HG02970 (cell line): ENCODE data around the gene SLC8A2.

Experiments
- ATAC-seq: cut with Tn5 transposase; IDR thresholded peaks from one replicate; pipeline ENCODE4 v1.9.1; 2021; ENCODE audit warnings: mild to moderate bottlenecking, moderate library complexity, moderate number of reproducible peaks; ENCODE audit not compliant: unreplicated experiment, low FRiP score

Gene SLC8A2

DNA sequence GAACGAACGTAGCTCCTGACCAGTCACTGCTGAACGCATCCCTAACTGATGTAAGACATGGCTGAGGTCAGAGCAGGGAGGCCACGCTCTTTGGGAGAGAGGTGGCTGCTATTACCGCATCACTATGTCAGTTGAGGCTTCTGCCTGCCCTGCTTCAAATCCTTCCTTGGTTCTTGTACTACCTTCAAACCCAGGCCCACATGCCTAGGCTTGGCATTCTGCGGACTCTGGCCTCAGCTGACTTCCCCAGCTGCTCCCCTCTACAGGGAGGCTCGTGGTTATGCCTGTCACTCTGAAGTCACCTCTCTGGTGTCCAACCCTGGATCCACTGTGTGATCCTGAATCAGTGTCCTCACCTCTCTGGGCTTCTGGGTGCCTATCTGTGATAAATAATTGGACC lies 37.6 kb downstream of the SLC8A2 start:
- no peak for ATAC-seq

DNA sequence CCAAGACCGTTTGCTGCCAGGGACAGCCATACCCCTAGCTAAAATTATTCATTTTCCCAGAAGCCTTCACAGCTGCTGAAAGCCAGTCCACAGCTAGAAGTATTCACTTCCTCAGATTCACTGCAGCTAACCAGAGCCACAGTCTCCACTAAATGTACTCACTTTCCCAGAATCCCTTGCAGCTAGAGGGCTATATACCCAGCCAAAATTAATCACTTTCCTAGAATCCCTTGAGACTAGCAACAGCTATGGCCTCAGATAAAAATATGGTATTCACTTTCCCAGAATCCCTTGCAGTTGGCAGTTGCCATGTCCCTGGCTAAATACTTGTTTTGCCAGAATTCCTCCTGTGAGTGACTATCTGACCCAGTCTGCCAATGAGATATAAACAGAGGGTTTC lies 38.6 kb downstream of the SLC8A2 start:
- ATAC-seq: no peak

DNA sequence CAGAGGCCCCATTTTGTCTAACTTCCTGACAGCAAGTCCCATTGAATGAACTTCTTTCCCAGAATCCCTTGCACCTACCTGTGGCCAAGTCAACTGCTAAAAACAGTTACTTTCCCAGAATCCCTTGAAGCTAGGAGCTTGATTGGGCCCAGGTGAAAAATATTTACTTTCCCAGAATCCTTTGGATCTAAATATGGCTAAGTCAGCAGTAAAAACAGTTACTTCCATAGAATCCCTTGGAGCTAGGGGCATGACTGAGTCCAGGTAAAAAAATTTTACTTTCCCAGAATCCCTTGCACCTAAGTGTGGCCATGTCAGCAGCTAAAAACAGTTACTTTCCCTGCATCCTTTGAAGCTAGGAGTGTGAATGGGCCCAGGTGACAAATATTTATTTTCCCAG lies 39.2 kb downstream of the SLC8A2 start:
- no peak for ATAC-seq

DNA sequence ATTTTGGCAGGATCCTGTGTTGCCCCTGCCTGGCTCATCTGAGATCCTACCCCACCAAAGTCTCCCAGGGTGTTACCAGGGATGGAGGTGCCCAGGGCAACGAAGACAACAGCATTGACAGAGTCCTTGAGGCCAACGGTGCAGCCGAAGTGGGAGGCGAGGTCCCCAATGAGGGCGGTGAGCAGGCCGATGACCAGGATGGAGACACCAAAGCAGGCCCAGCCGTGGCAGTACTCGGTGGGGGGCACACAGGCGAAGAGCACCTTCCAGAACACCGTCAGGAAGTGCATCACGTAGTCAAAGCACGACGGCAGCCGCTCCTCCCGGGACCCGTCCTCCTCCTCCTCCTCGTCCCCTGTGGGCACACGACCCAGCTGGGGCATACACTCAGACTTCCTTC lies 39.6 kb downstream of the SLC8A2 start:
- ATAC-seq: no peak

DNA sequence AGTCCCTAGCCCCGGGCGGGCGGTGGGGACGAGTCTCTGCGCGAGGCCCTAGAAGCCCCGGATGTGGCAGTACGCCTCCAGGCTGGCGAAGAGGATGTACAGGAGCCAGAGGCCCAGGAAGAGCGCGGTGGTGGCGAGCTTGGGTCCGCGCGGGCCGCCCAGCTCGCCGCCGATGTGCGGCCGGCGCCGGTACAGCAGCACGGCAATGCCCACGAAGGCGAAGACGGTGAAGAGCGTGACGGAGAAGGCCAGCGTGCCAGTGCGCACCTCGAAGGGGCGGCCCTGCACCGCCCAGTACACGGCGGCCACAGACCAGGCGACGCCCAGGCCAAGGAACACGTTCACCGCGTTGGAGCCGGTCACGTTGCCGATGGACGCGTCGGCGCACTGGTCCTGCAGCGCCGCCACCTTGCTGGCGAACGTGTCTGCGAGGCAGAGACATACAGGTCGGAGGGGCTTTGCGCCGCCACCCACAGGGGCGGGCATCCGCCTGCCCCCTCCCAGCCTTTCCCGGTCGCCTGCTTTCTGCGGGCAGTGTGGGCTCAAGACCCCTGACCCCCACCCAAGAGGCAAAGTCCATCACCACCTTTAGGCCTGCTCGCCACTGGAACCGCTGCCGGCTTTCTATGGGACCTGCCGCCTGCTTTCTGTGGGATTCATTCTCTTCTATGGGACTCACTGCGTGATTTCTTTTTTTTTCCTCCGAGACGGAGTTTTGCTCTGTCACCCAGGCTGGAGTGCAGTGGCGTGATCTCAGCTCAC lies 41.5 kb downstream of the SLC8A2 start:
- ATAC-seq: no peak

DNA sequence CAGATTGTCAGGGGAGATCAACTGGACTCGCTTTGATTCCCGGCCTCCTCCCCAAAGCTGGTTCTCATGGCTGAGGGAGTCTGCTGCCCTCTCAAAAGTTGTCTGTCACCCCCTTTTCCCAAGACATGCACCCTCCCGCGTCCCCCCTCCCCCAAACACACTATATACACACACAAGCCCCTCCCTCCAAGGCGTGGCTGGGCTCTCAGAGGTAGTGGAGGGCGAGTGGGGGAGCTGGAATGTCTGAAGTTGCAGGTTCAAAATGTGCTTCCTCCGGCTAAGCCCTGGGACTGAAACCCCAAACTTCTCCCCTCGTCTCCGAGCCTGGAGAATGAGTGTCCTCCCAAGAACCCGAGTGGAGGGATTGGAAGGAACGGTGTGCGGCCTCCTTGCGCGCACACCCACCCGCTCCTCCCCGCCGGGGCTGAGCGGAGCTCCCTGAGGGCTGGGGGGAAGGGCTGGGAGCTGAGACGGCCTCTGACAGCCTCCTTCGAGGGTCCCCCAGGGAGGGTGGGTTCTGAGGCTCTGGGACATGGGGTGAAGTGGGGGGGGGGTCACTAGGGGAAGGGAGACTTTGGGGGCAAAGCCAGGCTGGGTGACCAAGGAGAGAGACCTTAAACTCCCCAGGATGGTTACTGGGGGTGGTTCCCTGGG lies 42.4 kb downstream of the SLC8A2 start:
- ATAC-seq: no peak

DNA sequence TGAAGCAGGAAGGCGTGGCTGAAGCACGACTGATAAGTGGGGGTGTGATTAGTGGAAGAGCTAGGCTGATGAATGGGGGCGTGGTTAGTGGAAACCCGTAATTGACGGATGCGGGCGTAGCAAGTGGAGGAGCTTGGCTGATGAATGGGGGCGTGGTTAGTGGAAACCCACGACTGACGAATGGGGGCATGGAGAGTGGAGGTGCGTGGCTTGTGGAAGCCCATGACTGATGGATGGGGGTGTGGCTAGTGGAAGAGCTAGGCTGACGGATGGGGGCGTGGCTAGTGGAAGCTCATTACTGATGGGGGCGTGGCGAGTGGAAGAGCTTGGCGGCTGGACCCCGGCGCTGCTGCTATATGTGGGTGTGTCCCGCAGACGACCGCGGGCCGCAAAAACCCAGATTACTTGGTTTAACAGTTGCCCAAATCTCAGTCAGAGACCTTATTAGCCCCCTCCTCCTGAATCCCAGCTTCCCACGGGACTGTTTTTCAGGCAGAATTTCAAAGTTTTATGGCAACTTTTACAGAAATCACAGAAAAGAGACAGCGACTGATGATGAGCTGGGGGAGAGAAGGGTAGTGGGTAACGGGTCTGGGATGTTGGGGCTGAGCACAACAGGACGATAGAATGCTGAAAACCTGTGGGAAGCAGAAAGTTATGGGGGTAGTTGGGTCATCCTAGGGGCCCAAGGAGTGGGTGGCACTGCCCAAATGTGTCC lies 43.4 kb downstream of the SLC8A2 start:
- ATAC-seq: no peak

DNA sequence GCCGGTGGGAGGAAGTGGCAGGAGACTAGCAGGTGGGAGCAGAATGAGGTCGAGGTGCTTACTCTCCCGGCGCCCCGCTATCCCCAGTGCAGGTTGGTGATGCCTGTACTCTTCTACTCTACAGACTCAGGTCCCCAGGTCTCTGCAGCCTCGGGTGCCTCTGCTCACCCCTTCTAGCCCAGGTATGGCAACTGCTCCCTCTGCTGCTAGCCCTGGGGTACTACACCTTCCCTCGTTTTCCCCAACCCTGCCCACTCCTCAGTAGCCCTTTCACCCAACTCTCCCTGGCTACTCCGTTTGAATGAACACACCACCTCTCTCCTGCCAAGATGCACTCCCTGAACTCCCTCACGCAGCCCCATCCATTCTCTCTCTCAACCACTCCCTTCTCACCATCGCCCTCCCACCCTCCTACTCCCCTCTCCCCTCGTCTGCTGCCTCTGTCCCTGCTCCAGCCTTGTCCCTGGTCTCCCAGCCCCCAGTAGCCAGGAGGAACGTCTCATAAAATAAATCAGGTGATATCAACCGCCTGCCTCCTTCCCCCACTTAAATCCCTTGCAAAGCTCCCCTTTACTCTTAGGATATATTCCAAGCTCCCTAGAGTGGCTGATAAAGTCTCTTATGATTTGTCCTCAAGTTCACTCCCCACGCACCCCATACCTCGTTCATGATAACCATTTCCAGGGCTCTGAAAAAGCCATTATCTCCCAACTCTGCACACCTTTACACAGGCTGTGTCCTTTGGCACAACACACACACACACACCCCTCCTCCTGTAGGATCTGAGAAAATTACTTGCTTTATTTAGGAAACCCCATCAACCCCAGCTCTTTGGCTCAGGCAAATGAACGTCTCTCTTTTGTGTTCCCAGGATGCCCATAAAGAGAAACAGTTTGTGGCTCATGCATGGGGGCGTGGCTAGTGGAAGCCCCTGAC lies 44.2 kb downstream of the SLC8A2 start:
- no peak for ATAC-seq

DNA sequence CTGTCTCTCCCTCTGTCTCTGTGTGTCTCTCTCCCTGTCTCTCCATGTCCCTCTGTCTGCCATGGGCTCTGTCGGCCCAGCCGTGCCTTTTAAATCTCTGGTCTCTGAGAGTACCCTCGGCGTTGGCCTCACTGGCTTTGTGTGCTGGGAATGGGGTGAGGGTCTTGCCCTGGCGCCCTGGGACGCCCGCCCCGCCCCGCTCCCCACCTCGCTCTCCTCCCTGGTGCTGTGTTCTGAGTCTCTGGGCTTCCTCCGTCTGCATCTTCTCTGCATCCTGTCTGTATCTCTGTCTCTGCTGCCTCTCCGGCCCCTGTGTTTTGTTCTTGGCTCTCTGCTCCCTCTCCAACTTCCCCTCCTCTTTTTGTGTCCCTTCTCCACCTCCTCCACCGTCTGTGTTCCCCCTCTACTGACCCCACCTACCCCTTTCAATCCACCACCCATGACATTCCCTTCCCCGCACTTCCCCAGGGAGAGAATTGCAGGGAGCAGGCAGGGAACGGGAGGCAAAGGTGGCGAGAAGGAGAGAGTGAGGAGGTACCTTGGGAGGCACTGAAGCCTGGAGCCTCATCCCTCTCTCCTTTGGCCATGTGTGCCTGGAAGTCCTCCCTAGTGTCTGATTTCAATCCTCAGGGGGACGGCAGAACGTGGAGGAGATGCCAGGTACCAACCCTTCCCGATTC lies 48.4 kb downstream of the SLC8A2 start:
- no peak for ATAC-seq

DNA sequence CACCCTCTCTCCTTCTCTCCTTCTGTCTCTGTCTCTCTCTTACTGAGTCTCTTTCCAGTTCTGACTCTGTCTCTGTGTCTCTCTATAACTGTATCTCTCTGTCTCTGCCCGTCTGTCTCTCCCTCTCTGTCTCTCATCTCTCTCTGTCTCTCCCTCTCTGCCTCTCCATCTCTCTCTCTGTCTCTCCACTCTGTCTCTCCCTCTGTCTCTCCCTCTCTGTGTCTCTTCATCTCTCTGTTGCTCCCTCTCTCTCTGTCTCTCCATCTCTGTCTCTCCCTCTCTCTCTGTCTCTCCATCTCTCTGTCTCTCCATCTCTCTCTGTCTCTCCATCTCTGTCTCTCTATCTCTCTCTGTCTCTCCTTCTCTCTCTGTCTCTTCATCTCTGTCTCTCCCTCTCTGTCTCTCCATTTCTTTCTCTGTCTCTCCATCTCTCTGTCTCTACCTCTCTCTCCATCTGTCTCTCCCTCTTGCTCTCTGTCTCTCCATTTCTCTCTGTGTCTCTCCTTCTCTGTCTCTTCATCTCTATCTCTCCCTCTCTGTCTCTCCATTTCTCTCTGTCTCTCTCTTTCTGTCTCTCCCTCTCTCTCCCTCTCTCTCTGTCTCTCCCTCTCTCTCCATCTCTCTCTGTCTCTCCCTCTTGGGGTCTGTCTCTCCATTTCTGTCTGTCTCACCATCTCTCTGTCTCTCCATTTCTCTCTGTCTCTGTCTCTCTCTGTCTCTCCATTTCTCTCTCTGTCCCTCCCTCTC lies 49.1 kb downstream of the SLC8A2 start:
- no peak for ATAC-seq

DNA sequence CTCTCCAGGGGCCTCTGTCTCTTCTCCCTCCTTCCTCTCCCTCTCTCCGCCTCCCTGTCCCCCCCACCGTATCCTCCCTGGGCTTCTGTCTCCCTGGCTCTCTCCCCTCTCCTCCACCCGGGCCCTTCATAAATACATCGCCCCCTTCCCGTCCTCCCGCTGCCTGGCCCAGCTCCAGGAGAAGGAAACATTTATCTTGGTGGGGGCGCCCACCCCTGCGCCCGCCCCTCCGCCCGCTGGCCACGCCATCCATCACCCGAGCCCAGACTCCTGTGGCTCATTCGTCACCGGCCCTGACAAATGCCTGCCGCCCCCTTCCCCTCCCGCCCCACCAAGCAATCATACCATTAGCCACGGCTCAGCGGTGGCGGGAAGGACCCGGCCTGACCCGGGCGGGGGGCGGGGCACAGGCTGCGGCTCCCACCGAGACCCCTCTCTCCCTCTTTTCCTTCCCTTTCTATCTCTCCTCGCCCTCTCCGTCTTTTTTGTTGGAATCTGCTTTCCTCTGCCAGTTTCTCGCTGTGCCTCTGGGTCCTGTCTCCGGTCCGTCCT lies 49.8 kb downstream of the SLC8A2 start:
- ATAC-seq: no peak

DNA sequence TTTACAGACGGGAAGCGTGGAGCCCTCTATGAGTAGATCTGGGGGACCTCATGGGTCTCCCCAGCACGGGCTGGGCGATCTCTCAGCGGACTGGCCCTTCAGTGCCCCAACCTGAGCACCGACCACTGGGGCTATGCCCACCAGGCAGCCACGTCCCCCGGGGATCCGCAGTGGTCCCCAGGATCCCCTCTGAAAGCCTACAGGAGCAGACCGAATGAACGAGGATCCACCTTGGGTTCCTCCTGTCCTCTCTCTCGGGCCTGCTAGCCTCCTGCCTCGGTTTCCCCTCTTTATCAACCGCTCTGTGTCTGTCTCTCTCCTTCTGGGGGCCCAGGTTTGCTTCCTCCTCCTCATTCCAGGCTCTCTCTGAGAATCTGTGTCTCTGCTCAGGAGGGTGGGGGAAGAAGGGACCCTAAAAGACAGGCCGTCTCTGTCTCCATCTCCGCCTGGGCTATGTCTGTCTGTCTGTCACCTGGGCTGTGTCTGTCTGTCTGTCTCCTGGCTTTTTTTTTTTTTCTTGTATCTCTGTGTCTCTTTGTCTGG lies 50.4 kb downstream of the SLC8A2 start:
- no peak for ATAC-seq

DNA sequence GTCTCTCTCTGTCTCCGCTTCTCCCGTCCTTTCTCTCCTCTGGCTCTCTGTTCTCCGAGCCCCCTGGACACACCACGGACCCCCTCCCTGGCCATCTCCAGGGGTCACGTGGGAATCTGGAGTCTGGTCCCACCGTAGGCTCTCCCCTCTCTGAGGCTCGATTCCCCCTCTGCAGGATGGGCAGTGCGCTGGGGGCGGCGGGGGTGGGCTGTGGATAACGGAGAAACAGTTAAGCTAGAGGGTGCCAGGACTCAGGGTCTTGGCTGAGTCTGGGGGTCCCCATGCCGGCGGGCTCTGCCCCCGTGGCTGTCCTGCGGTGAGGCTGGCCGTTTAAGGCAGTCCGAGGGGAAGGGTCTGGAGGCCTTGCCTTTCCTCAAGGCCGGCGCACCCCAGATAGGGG lies 51.9 kb downstream of the SLC8A2 start:
- ATAC-seq: no peak

DNA sequence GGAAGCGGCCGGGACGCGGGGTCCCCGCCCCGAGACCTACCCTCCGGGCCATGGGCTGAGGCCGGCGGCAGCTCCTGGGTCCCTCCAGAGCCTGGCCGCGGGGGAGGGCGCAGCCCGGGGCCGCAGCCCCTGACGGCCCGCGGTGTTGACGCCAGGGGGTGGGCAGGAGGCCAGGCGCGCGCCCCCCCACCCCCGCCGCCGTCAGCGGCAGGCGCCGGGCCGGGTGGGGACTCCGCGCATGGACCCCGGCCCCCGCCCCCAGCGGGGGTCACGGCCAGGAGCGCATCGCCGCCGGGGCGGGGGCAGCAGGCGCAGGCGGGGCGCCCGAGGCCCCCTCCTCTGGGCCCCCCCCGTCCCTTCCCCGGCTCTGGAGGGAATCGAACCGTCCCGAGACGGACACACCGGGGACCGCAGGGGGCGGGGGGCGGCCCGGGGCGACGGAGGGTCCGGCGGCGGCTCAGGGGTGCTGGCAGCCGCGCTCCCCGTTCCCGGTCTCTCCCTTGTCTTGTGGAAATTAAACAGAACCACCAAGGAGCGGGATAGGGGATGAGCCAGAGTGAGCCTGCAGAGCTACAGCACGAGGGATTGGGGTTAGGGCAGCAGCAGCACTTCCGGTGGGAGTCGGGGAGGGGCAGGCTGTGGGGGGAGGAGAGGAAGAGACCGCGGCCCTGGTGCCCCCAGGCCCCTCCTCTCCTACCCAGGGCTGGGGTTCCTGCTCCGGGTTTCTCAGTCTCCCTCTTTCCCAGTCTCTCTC lies 52.5 kb downstream of the SLC8A2 start, which contains the start of gene MEIS3:
Gene MEIS3 (minus strand): TSS at position 498 of the 754 bp plus-strand sequence. CDS start 446 bp downstream, at position 52.
- no peak for ATAC-seq

DNA sequence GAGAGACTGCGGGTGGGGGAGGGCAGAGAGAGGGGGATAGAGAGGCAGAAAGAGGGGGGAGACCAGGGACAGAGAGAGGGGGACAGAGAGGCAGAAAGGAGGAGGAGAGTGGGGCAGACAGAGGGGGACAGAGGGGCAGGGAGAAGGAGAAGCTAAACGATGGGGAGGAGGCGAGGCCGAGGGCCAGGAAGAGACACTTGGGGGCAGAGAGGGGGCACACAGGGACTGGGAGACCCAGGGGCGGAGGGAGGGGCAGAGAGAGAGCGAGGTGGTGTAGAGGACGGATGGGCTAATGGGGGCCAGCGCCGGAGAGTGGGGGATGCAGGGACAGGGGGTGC lies 53.0 kb downstream of the SLC8A2 start:
- no peak for ATAC-seq

DNA sequence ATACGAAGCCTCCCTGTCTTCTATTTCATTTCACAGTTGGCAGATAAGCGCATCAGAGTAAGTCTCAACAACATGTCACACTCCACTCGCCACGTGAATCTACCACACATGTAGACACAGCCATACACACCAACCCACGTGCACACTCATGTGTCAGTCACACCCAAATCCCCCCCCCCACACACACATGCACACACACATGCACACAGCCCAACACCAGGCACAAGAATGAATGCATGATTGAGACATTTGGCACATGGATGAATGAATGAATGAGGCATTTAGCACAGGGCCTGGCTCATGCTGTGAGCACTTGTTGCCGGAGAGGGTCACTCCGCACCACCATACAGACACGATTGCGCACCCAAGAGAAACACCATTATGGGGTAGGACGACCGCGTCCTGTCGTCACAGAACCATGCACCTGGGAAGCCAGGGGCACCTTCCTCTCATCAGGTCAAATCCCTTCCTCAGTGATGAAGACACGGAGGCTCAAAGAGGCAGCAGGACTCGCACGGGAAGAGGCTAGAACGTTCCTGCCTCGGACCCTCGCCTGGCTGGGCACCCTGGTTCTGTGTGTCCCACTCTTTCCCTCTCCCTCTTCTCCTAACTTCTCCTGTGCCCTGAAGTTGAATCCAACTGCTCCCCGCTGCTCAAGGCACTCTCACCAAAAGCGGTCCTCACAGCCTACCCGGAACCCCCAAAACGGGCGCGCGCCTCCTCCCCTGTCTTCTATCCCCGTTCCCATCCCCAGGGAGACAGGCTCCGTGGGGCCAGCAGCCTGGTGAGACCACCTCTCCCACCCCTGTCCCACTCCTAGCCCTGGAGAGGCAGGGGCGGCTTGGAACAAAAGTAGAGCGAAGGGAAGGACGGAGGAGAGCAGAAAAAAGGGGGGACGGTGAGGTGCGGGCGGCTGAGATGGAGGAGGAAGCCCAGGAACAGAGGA lies 53.7 kb downstream of the SLC8A2 start:
- ATAC-seq: no peak
